Measurements from ENCODE around the gene AP1G2. TPM values are rescaled to one million over a fixed set of nuclear protein-coding genes. Genes with fewer than 3 reads are reported as not detected.
"Not testable (repeated sequence)": the region's sequence is repeated elsewhere in the genome, so short reads cannot be mapped to it uniquely, and the experiment has no call there.

Gene AP1G2
- total RNA-seq, 1 donor from 2014 or later: 12.8 TPM

- intact Hi-C loops (cut with DNase I): no loop called here
- DNase-seq (ENCODE audit: low spot score): no peak
These were observed 34.2 kb upstream of the AP1G2 start for GRCh38 chr14:23601845-23602180.

GRCh38 chr14:23601424-23601823, 33.8 kb upstream of the AP1G2 start:
- intact Hi-C loops (cut with DNase I): no loop called here
- DNase-seq (ENCODE audit: low spot score): no peak

GRCh38 chr14:23600806-23601205, 33.2 kb upstream of the AP1G2 start:
- intact Hi-C loops (cut with DNase I): no loop called here
- no peak for DNase-seq (ENCODE audit: low spot score)

GRCh38 chr14:23600322-23600707, 32.7 kb upstream of the AP1G2 start:
- intact Hi-C loops (cut with DNase I): no loop called here

GRCh38 chr14:23594191-23594590, 26.6 kb upstream of the AP1G2 start:
- intact Hi-C loops (cut with DNase I): not testable (repeated sequence)

More at GRCh38 chr14:23600322-23600707, 32.7 kb upstream of the AP1G2 start:
- DNase-seq (ENCODE audit: low spot score): no peak

GRCh38 chr14:23590198-23590597, 22.6 kb upstream of the AP1G2 start:
- intact Hi-C loops (cut with DNase I): no loop called here
- no peak for DNase-seq (ENCODE audit: low spot score)

More at GRCh38 chr14:23594191-23594590, 26.6 kb upstream of the AP1G2 start:
- DNase-seq (ENCODE audit: low spot score): not testable (repeated sequence)

GRCh38 chr14:23589606-23590005, 22.0 kb upstream of the AP1G2 start:
- DNase-seq (ENCODE audit: low spot score): no peak
- intact Hi-C loops (cut with DNase I): loop anchor here (2.0 kb wide), 1 partner anchor 339 kb away; no protein-coding TSS in a partner anchor

DNA sequence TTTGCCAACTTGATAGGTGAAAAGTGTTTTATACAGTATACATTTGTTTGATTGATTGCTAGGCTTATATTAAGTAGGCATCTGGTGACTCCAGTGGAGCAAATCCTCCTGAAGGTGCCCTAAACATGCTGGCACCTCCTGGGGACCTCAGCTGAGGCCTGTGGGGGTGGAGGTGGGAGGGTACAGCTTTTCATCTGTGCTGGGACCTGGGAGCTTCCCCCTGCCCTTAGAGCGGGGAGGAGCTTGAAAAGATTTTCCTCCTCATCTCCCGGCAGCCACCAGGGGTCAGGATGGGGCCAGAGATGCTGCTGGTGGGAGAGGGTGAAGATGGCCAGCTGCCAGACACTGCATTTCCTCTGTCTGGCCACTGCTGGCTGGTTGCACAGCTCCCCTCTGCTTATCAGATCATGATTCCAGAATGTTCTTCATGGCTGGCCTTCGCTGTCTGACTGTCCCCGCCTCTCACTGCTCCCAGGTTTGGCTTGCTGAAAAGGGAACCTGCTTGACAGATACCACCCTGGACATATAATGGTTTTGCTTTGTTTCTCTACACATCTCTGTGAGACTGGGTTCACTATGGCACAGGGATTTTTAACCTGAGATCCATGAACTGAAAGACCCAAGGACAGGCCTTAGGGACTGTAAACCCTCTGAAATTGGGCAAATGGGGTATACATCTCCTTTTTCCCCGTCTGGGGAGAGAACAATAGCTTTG, 21.4 kb upstream of the AP1G2 start:
- intact Hi-C loops (cut with DNase I): loop anchor here (2.0 kb wide), 1 partner anchor 340 kb away; no protein-coding TSS in a partner anchor
- peak; percentile 87 for DNase-seq (ENCODE audit: low spot score)

GRCh38 chr14:23584527-23585203, 17.1 kb upstream of the AP1G2 start:
- DNase-seq (ENCODE audit: low spot score); intact Hi-C loops (cut with DNase I): not testable (repeated sequence)

- intact Hi-C loops (cut with DNase I); DNase-seq (ENCODE audit: low spot score): not testable (repeated sequence)
These were observed 16.4 kb upstream of the AP1G2 start for GRCh38 chr14:23583761-23584526.

GRCh38 chr14:23582906-23583760, 15.5 kb upstream of the AP1G2 start:
- DNase-seq (ENCODE audit: low spot score): no peak
- intact Hi-C loops (cut with DNase I): no loop called here

DNA sequence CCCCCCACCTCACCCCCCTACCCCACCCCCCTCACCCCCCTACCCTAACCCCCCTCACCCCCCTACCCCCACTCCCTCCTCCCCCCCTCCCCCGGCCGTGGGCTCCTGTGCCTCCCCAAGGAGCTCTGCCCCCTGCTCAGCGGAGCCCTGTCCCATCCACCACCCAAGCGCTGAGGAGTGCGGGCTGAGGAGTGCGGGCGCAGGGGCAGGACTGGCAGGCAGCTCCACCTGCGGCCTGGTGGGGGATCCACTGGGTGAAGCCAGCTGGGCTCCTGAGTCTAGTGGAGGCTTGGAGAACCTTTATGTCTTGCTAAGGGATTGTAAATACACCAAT, 13.3 kb upstream of the AP1G2 start:
- intact Hi-C loops (cut with DNase I): no loop called here
- no peak for DNase-seq (ENCODE audit: low spot score)

DNA sequence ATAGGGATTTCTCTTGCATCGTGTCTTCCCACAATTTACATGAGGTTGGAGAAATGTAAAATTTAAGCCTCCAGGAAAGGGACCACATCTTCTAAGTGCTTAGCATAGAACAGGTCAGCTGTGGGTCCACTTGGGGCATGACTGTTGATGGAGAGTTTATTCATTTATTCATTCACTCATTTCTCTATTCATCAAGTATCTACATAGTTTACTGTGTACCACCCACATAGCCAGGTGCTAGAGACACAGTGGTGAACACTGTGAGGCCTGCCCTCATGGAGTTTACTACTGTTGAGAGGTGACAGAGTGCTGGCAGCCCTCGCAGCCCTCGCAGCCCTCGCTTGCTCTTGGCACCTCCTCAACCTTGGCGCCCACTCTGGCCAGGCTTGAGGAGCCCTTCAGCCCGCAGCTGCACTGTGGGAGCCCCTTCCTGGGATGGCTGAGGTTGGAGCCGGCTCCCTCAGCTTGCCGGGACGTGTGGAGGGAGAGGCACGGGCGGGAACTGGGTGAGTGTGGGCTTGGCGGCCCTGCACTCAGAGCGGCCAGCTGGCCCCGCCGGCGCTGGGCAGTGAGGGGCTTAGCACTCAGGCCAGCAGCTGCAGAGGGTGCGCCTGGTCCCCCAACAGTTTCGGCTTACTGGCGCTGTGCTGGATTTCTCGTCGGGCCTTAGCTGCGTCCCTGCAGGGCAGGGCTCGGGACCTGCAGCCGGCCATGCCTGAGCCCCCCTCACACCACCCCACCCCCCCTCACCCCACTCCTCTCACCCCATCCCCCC, 12.7 kb upstream of the AP1G2 start:
- DNase-seq (ENCODE audit: low spot score): peak; percentile 27
- intact Hi-C loops (cut with DNase I): no loop called here

DNA sequence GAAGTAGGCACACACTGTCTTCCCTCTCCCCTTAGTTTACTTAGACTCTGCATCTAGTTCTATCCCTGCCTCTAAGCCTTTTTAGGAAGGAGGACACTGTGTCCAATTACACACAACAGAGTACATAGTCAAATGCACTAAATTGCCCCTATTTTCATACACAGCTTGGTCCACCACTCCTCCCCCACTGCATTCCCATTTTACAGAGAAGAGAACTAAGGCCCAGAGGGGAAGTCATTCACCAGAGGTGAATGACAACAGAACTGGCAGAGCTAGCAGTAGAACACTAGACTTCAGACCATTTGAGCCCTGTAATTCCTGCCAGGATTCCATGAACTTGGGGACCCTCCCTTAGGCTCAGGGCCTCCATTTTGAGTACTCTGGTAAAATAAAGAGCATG, 12.1 kb upstream of the AP1G2 start:
- DNase-seq (ENCODE audit: low spot score): peak; percentile 10
- intact Hi-C loops (cut with DNase I): no loop called here

GRCh38 chr14:23579311-23579630, 11.7 kb upstream of the AP1G2 start:
- intact Hi-C loops (cut with DNase I): no loop called here

DNA sequence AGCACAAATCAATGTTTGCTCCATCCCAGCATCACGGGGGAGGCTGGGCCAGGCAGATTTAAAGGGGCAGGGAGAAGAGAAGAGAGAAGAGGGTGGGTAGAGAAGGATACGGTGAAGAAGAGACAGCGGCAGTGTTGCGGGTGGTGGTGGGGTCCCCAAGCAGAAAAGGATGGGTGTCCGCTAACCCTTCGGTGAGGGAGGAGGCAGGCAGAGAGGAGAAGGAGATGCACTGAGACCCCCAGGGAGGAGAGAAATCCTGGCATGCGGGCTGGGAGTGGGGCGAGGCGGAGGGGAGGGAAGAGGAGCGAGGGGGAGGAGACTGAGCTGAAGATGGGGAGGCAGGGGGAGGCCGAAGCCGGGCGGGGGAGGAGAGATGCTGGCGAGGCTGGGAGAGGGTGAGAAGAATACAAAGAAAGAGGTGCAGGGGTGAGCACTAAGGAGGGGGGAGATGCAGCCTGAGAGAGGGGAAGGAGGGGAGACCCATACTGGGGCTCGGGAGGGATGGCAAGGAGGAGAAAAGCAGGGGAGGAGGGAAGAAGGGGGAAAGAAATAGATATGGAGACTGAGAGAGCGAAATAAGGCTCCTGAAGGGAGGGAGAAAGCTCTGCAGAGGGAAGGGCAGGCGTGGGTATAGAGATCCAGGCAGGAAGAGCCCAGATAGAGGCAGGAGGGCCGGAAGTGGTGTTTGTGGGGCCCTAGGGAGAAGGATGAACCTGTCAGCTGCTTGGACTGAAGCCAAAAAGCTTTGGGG, 11.1 kb upstream of the AP1G2 start, which contains the start of gene JPH4:
Gene JPH4, minus strand, starts transcription at position 231 of the 751 bp plus-strand sequence. CDS start 1,337 bp downstream, outside the sequence.
- DNase-seq (ENCODE audit: low spot score): peak; percentile 22
- intact Hi-C loops (cut with DNase I): no loop called here

More at GRCh38 chr14:23579311-23579630, 11.7 kb upstream of the AP1G2 start:
- DNase-seq (ENCODE audit: low spot score): peak; percentile 44

GRCh38 chr14:23577710-23578392, 10.3 kb upstream of the AP1G2 start:
- peak; percentile 74 for DNase-seq (ENCODE audit: low spot score)
- intact Hi-C loops (cut with DNase I): no loop called here

Data from cardiac septum (tissue), 1 donor.